Measurements from ENCODE around the gene SYNDIG1L. TPM values are rescaled to one million over a fixed set of nuclear protein-coding genes. Genes with fewer than 3 reads are reported as not detected.

Gene SYNDIG1L
- total and polyA plus RNA-seq, 2 of the 8 experiments (the other 6 are each of a cell fraction or from before 2014, with no cell fraction given), result 3.0 to 3.2 TPM

- TF ChIP-seq JUND (IDR thresholded peaks at IDR 0.05; ENCODE audit: low read length) (no peak), ASH2L (IDR thresholded peaks at IDR 0.05; ENCODE audit: low read length) (no peak), ATF2 (IDR thresholded peaks at IDR 0.05; ENCODE audit: low read length) (no peak), BCL11A (IDR thresholded peaks at IDR 0.05; ENCODE audit: low read depth in 2 of 2, low read length in 2 of 2) (no peak), RNF2 (IDR thresholded peaks at IDR 0.05; ENCODE audit: borderline replicate concordance, low read depth, low read length, missing control alignments, poor library complexity, severe bottlenecking) (no peak), SP2 (IDR thresholded peaks at IDR 0.05; ENCODE audit: low read length) (no peak)
Observed at GRCh38 chr14:74364271-74364880, 61.6 kb downstream of the SYNDIG1L start (continued).

Data from H1 (cell line).